Nephron progenitor cell (in vitro differentiated cells): ENCODE data around the gene FAM219B.
"Not testable (repeated sequence)": the region's sequence is repeated elsewhere in the genome, so short reads cannot be mapped to it uniquely, and the experiment has no call there.

ENCODE experiments used
- DNase-seq: peaks from one replicate; pipeline ENCODE4 v3.0.0; 2021
- H3K27ac Mint-ChIP-seq: 2 replicates; pipeline ENCODE4 v1.8.0; 2021; ENCODE audit warnings: mild to moderate bottlenecking, moderate library complexity, mixed read lengths
- H3K27me3 Mint-ChIP-seq: 2 replicates; pipeline ENCODE4 v1.8.0; 2021; ENCODE audit warnings: mild to moderate bottlenecking, low read depth, mixed read lengths; ENCODE audit not compliant: poor library complexity
- H3K36me3 Mint-ChIP-seq: 2 replicates; pipeline ENCODE4 v1.8.0; 2021; ENCODE audit warnings: low read depth, mixed read lengths
- H3K4me1 Mint-ChIP-seq: 2 replicates; pipeline ENCODE4 v1.8.0; 2021; ENCODE audit warnings: mixed read lengths
- H3K4me3 Mint-ChIP-seq: 2 replicates; pipeline ENCODE4 v1.8.0; 2021; ENCODE audit warnings: mild to moderate bottlenecking, moderate library complexity, mixed read lengths
- H3K9me3 Mint-ChIP-seq: 2 replicates; pipeline ENCODE4 v1.8.0; 2021; ENCODE audit warnings: mild to moderate bottlenecking, moderate library complexity, mixed read lengths
- TF ChIP-seq, protein P1 (sequence below): fragments of 200-600 bp; sonication (generic); IDR thresholded peaks from 2 replicates; pipeline ENCODE4 v1.5.0; 2021; ENCODE audit warnings: antibody characterized with exemption

FAM219B gene

DNA sequence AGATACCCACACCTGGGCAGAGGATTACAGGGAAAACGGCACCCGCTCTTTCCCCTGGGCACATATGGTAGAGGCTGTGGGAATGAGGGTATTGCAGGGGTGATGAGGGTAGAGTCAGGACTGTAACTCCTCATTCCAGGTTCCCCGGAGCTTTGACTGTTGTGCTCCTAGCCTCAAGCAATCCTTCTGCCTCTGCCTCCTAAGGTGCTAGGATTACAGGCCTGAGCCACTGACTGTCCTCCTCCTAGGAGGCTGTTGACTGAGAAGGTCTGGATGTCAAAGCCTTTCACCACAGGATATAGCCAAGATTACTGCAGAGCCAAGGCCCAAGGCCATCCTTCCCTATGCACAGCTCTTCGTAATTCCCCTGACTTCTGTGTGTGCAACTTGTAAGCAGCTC is 17.9 kb downstream of the FAM219B start:
- Mint-ChIP-seq H3K27ac (no peak overlapping the region), H3K27me3 (peaks cover 10% of the 10 kb centered on the region), H3K36me3 (peaks cover 13% of the 10 kb centered on the region)

DNA sequence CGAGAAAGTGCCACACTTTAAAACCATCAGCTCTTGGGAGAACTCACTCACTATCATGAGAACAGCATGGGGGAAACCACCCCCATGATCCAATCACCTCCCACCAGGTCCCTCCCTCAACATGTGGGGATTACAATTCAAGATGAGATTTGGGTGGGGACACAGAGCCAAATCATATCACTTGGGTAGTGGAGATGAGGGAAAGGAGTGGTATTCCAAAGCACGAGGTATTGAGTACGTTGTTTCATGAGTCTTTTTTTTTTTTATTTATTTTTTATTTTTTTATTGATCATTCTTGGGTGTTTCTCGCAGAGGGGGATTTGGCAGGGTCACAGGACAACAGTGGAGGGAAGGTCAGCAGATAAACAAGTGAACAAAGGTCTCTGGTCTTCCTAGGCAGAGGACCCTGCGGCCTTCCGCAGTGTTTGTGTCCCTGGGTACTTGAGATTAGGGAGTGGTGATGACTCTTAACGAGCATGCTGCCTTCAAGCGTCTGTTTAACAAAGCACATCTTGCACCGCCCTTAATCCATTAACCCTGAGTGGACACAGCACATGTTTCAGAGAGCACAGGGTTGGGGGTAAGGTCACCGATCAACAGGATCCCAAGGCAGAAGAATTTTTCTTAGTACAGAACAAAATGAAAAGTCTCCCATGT is 19.0 kb downstream of the FAM219B start:
- H3K4me3 Mint-ChIP-seq, H3K27ac Mint-ChIP-seq, H3K36me3 Mint-ChIP-seq, H3K9me3 Mint-ChIP-seq, DNase-seq: not testable (repeated sequence)
- Mint-ChIP-seq H3K4me1 (peaks cover 39% of the 10 kb centered on the region), H3K27me3 (peaks cover 15% of the 10 kb centered on the region)

More for the DNA sequence above, 17.9 kb downstream of the FAM219B start:
- peaks cover 39% of the 10 kb centered on the region for H3K4me1 Mint-ChIP-seq
- peak overlapping the region; percentile 88 for H3K4me3 Mint-ChIP-seq
- TF ChIP-seq, protein P1, sequence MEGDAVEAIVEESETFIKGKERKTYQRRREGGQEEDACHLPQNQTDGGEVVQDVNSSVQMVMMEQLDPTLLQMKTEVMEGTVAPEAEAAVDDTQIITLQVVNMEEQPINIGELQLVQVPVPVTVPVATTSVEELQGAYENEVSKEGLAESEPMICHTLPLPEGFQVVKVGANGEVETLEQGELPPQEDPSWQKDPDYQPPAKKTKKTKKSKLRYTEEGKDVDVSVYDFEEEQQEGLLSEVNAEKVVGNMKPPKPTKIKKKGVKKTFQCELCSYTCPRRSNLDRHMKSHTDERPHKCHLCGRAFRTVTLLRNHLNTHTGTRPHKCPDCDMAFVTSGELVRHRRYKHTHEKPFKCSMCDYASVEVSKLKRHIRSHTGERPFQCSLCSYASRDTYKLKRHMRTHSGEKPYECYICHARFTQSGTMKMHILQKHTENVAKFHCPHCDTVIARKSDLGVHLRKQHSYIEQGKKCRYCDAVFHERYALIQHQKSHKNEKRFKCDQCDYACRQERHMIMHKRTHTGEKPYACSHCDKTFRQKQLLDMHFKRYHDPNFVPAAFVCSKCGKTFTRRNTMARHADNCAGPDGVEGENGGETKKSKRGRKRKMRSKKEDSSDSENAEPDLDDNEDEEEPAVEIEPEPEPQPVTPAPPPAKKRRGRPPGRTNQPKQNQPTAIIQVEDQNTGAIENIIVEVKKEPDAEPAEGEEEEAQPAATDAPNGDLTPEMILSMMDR, result no peak
- no peak for DNase-seq
- H3K9me3 Mint-ChIP-seq, result no peaks in the 10 kb centered on the region

GRCh38 chr15:74885461-74885860 is 21.2 kb downstream of the FAM219B start:
- TF ChIP-seq, protein P1, result no peak
- H3K36me3 Mint-ChIP-seq, result no peaks in the 10 kb centered on the region
- H3K27me3 Mint-ChIP-seq, result peaks cover 15% of the 10 kb centered on the region
- H3K4me1 Mint-ChIP-seq, result peaks cover 28% of the 10 kb centered on the region
- no peak for DNase-seq
- H3K27ac Mint-ChIP-seq, result no peak overlapping the region
- peaks cover 5% of the 10 kb centered on the region for H3K9me3 Mint-ChIP-seq
- H3K4me3 Mint-ChIP-seq, result no peak overlapping the region

DNA sequence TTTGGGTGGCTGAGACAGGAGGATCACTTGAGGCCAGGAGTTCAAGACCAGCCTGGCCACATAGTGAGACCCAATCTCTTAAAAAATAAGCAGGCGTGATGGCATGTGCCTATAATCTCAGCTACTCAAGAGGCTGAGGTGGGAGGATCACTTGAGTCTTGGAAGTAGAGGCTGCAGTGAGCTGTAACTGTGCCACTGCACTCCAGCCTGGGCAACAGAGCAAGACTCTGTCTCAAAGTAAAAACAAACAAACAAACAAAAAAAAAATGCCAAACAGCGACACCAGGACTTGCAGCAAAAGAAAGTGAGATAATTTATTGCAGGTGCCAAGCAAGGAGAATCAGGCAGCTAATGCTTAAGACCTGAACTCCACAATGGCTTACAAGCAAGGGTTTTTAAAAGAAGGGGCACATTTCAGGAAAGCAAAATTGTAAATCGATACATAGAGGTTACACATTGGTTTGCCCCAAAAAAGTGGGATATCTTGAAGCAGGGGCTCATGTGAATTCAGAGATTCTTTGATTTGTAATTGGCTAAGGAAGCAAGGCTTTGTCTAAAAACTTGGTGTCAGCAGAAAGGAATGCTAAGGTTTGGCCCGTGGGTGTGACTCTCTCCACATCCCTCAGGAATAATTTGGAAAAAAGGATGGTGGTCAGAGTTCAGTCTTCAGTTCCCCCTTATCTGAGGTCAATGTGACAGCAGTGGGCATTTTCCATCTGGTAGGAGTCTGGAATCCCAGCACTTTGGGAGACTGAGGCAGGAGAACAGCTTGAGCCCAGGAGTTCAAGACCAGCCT is 22.0 kb downstream of the FAM219B start:
- no peak overlapping the region for H3K4me3 Mint-ChIP-seq
- H3K4me1 Mint-ChIP-seq, result peaks cover 23% of the 10 kb centered on the region
- H3K9me3 Mint-ChIP-seq, result peaks cover 5% of the 10 kb centered on the region
- peaks cover 15% of the 10 kb centered on the region for H3K27me3 Mint-ChIP-seq
- TF ChIP-seq, protein P1, result no peak
- no peaks in the 10 kb centered on the region for H3K36me3 Mint-ChIP-seq
- H3K27ac Mint-ChIP-seq, result no peak overlapping the region
- DNase-seq, result no peak

DNA sequence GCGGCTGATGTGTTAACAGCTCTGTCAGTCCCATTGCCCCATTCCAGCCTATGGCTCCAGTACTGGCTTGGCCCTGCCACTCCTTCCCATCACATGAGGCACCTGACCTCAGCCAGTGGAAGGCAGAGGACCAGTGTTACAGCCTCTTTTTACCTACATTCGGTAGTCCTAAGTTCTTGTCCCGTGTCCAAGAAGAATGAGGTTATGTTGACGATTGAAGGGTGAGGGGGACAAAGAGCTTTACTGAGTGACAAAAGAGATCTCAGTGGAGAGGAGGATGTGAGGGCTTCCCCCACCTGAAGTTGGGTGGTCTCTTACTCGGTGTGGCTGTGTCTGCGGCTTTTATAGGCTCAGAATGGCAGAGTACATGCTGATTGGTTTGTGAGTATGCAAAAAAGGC is 24.1 kb downstream of the FAM219B start:
- TF ChIP-seq, protein P1, result no peak
- Mint-ChIP-seq H3K27ac (peak overlapping the region; percentile 73), H3K4me3 (no peak overlapping the region)

GRCh38 chr15:74878273-74878672 is 28.4 kb downstream of the FAM219B start:
- Mint-ChIP-seq H3K4me1 (peaks cover 4% of the 10 kb centered on the region), H3K27me3 (peaks cover 6% of the 10 kb centered on the region), H3K4me3 (no peak overlapping the region), H3K9me3 (peaks cover 5% of the 10 kb centered on the region), H3K27ac (no peak overlapping the region), H3K36me3 (no peaks in the 10 kb centered on the region)
- TF ChIP-seq, protein P1, result no peak
- no peak for DNase-seq

More for the DNA sequence above, 24.1 kb downstream of the FAM219B start:
- no peak for DNase-seq
- Mint-ChIP-seq H3K9me3 (peaks cover 5% of the 10 kb centered on the region), H3K27me3 (peaks cover 15% of the 10 kb centered on the region), H3K4me1 (peaks cover 11% of the 10 kb centered on the region), H3K36me3 (no peaks in the 10 kb centered on the region)
